Endodermal cell (in vitro differentiated cells): ENCODE data around the gene TCF4. TPM values are rescaled to one million over a fixed set of nuclear protein-coding genes. Genes with fewer than 3 reads are reported as not detected.
A peak's percentile ranks its signal among the peaks of the same experiment; 100 is the strongest.

Experiments
- DNase-seq: peaks from one replicate; pipeline ENCODE4 v3.0.0-alpha.2; 2017
- H3K27ac ChIP-seq: 2 replicates; pipeline ENCODE4 v1.5.1; 2013; ENCODE audit warnings: mild to moderate bottlenecking, low read depth, low read length, moderate library complexity
- H3K27me3 ChIP-seq: 2 replicates; pipeline ENCODE4 v1.6.1; 2013; ENCODE audit warnings: mild to moderate bottlenecking, low read length, moderate library complexity; ENCODE audit not compliant: insufficient read depth, control insufficient read depth, poor library complexity, severe bottlenecking
- H3K36me3 ChIP-seq: 2 replicates; pipeline ENCODE4 v1.7.0; 2013; ENCODE audit warnings: mild to moderate bottlenecking, low read length, moderate library complexity; ENCODE audit not compliant: control insufficient read depth, insufficient read depth
- H3K4me1 ChIP-seq: one replicate; pipeline ENCODE4 v1.7.0; 2013; ENCODE audit warnings: low read length; ENCODE audit not compliant: control insufficient read depth, insufficient read depth
- H3K4me3 ChIP-seq: 2 replicates; pipeline ENCODE4 v1.5.1; 2013; ENCODE audit warnings: mild to moderate bottlenecking, low read length, moderate library complexity
- H3K9ac ChIP-seq: 2 replicates; pipeline ENCODE4 v1.6.1; 2013; ENCODE audit warnings: mild to moderate bottlenecking, low read length, moderate library complexity; ENCODE audit not compliant: poor library complexity, severe bottlenecking; ENCODE audit errors: extremely low read depth
- H3K9me3 ChIP-seq: 2 replicates; pipeline ENCODE4 v1.6.1; 2013; ENCODE audit warnings: mild to moderate bottlenecking, low read length, moderate library complexity; ENCODE audit not compliant: control insufficient read depth
- H3K27ac Mint-ChIP-seq: 2 replicates; pipeline ENCODE4 v1.8.0; 2020; ENCODE audit warnings: mixed read lengths
- H3K27me3 Mint-ChIP-seq: 2 replicates; pipeline ENCODE4 v1.8.0; 2021; ENCODE audit warnings: mild to moderate bottlenecking, mixed read lengths; ENCODE audit not compliant: insufficient read depth
- H3K36me3 Mint-ChIP-seq: 2 replicates; pipeline ENCODE4 v1.8.0; 2020; ENCODE audit warnings: low read depth, mixed read lengths
- H3K4me1 Mint-ChIP-seq: 2 replicates; pipeline ENCODE4 v1.8.0; 2020; ENCODE audit warnings: mixed read lengths
- H3K4me3 Mint-ChIP-seq: 2 replicates; pipeline ENCODE4 v1.8.0; 2020; ENCODE audit warnings: mild to moderate bottlenecking, moderate library complexity, mixed read lengths
- H3K9me3 Mint-ChIP-seq: 2 replicates; pipeline ENCODE4 v1.8.0; 2020; ENCODE audit warnings: mild to moderate bottlenecking, mixed read lengths
- CTCF ChIP-seq: fragments of 200-600 bp; sonication (generic); conservative IDR thresholded peaks from 2 replicates; pipeline ENCODE4 v1.5.0; 2021; ENCODE audit warnings: antibody characterized with exemption, mild to moderate bottlenecking
- WGBS, 2 experiments: methylation state at CpG; one replicate each; pipeline versions ENCODE4 v1.1.5 to v1.1.7; 2013; ENCODE audit warnings: missing lambda C conversion rate in 2 of 2, mixed read lengths in 1 of 2; ENCODE audit not compliant: insufficient coverage in 1 of 2, insufficient read length in 1 of 2; 5-methylcytosine and 5-hydroxymethylcytosine counted together
- total RNA-seq, 2 donors: library from RNA; stranded (reverse); fragmentation: NEBNext Ultra II Directional in 1 of 2; extraction: Animal tissue kit (Norgen Biotek cat#: 25700) in 1 of 2; gene quantifications; 2 replicates in 1 of 2; 3 replicates in 1 of 2; pipeline ENCODE4 v1.2.1, GENCODE V29; 2021

Gene TCF4
- total RNA-seq, 2 donors from 2014 or later: 40.4 to 58.5 TPM

GRCh38 chr18:55419947-55420664 is 167.9 kb downstream of the TCF4 start:
- H3K9me3 ChIP-seq: no peaks in the 10 kb centered on the region
- DNase-seq: no peak
- no peak for TF ChIP-seq CTCF
- H3K27ac Mint-ChIP-seq: peak overlapping the region; percentile 67
- H3K27me3 ChIP-seq: no peaks in the 10 kb centered on the region
- H3K4me3 Mint-ChIP-seq: peak overlapping the region; percentile 21
- no peaks in the 10 kb centered on the region for H3K27me3 Mint-ChIP-seq
- H3K27ac ChIP-seq: peak overlapping the region; percentile 31
- no peaks in the 10 kb centered on the region for H3K9me3 Mint-ChIP-seq
- H3K36me3 ChIP-seq: no peaks in the 10 kb centered on the region
- H3K9ac ChIP-seq: no peak overlapping the region
- peaks cover 3% of the 10 kb centered on the region for H3K4me1 ChIP-seq
- peaks cover 51% of the 10 kb centered on the region for H3K4me1 Mint-ChIP-seq
- peak overlapping the region; percentile 43 for H3K4me3 ChIP-seq
- H3K36me3 Mint-ChIP-seq: no peaks in the 10 kb centered on the region
- 43 to 46% methylated on average over 2 to 6 of the region's 7 CpGs for WGBS, 2 experiments

DNA sequence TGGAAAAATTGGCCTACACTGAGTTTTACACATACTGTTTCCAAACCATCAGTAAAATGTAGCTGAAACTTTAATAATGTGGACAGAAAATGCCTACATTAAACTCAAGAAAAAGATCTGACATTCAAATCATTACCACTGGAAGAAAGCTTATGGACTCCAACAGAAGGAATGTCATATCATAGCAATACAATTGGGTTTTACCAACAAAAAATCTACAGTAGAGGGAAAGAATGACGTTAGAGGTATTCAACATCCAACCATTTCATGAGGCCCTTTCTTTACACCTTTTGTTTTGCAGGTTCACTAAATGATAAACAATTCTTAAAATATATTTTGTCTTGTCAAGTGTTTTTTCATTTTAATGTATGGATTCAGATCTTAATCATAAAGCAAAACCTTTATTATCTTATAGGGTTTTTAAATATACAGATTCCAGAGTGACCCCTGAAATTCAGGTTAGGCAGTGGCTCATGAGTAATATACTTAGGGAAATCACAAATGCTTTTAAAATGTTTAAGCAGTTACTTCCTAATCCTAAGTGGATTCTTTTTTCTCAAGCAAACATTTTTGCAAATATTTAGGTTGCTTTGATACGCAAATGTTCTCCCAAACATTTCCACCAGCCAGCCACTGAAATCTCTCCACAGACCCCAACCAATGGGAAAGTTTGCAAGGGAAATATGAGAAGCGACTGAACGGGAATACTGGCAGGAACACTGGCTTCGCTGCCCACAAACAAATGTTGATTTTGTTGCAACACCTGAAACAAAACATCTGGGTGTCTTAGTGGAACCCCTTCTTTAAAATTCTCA is 168.7 kb downstream of the TCF4 start:
- H3K27me3 Mint-ChIP-seq: no peaks in the 10 kb centered on the region
- no peaks in the 10 kb centered on the region for H3K9me3 Mint-ChIP-seq
- H3K4me3 ChIP-seq: peak overlapping the region; percentile 43
- no peaks in the 10 kb centered on the region for H3K36me3 ChIP-seq
- no peak for TF ChIP-seq CTCF
- no peaks in the 10 kb centered on the region for H3K36me3 Mint-ChIP-seq
- H3K4me3 Mint-ChIP-seq: peak overlapping the region; percentile 21
- no peak overlapping the region for H3K9ac ChIP-seq
- no peaks in the 10 kb centered on the region for H3K27me3 ChIP-seq
- H3K4me1 ChIP-seq: peaks cover 3% of the 10 kb centered on the region
- H3K27ac Mint-ChIP-seq: peak overlapping the region; percentile 67
- peaks cover 50% of the 10 kb centered on the region for H3K4me1 Mint-ChIP-seq
- peak overlapping the region; percentile 31 for H3K27ac ChIP-seq
- no peaks in the 10 kb centered on the region for H3K9me3 ChIP-seq
- WGBS, 2 experiments: 40 to 43% methylated on average over 2 to 4 of the region's 5 CpGs
- no peak for DNase-seq

DNA sequence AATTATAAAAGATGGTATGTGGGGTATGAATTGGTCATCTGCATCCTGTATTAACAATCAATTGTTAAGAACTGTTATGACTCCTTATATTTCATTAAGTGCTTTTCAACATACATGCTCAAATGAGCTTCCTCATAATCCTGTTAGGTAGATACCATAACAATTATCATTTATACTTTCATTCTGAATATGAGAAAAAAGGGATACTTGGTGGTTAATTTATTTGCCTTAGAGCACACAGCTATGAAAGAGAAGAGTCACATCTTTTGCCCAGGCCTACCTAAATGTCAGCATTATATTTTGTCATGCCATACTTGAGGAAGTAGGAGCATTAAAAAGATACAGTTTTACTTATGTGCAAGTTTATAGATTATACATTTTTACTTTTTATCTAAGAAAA is 169.6 kb downstream of the TCF4 start:
- Mint-ChIP-seq H3K27me3 (no peaks in the 10 kb centered on the region), H3K4me1 (peaks cover 41% of the 10 kb centered on the region), H3K9me3 (no peaks in the 10 kb centered on the region), H3K36me3 (no peaks in the 10 kb centered on the region), H3K4me3 (no peak overlapping the region), H3K27ac (no peak overlapping the region)
- H3K9me3 ChIP-seq: no peaks in the 10 kb centered on the region
- no peak for DNase-seq
- H3K27me3 ChIP-seq: no peaks in the 10 kb centered on the region
- H3K9ac ChIP-seq: no peak overlapping the region
- H3K27ac ChIP-seq: no peak overlapping the region
- no peak overlapping the region for H3K4me3 ChIP-seq
- no peak for TF ChIP-seq CTCF
- H3K36me3 ChIP-seq: no peaks in the 10 kb centered on the region
- peaks cover 3% of the 10 kb centered on the region for H3K4me1 ChIP-seq
